Left forelimb (tissue), 1 donor: ENCODE measurements around the gene NLK.
"Not testable (repeated sequence)": the region's sequence is repeated elsewhere in the genome, so short reads cannot be mapped to it uniquely, and the experiment has no call there.

Experiments
- DNase-seq: peaks from one replicate; pipeline ENCODE4 v3.0.0-alpha.2; 2018; ENCODE audit warnings: low spot score

The NLK gene

DNA sequence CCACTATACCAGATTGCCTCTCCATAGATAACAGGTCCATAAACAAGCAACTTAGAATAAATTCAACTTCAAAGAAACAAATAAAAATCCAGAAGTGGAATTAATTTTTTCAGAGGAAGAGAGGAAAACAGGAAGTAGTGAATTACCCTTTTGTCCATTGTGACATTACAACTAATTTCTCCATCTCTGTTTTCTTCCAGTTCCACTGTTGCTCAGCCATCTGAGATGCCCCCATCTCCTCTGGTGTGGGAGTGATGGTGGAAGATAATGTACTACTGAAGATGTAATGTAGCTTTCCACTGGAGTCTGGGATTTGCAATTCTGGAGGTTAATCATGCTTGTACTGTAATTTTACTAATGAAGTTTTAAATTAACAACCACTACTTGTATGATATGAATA is 151.9 kb downstream of the NLK start:
- no peak for DNase-seq

DNA sequence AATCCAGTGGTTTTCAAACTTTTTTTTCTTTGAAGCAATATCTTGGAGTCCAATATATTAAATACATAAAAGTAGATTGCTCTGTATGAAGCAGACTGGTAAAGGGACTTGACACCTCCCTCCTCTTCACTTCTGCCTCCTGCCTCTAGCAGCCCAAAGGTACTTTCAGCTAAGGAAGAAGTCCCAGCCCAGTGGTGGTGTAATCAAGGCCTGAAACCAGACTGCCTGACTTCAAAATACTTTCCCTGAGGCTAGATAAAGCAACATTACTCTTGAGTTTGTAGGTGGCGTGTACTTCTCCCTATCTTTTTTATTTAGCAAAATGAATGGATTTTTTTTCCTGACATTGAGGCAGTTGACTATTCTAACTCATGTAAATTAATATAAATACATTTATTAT is 154.2 kb downstream of the NLK start:
- no peak for DNase-seq

- DNase-seq, result no peak
Observed at GRCh38 chr17:28199115-28199514, 156.6 kb downstream of the NLK start.

DNA sequence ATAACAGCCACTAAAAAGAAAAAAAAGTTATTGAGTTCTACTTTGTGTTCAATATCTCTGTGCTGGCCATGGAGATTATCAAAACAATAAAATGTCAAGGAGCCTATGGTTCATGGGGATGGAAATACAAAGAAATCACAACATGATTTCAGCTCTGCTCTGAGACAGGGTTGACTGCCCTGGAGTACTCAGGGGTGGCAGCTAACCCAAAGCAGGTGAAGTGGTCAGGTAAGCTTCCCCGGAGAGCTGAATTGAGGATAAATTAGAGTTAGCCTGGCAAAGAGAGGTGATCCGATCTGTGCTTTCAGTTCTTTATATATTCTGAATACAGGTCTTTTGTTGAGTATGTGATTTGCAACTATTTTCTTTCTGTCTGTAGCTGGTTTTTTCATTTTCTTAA is 157.3 kb downstream of the NLK start:
- DNase-seq, result no peak

GRCh38 chr17:28201315-28201714 is 158.8 kb downstream of the NLK start:
- DNase-seq, result no peak

DNA sequence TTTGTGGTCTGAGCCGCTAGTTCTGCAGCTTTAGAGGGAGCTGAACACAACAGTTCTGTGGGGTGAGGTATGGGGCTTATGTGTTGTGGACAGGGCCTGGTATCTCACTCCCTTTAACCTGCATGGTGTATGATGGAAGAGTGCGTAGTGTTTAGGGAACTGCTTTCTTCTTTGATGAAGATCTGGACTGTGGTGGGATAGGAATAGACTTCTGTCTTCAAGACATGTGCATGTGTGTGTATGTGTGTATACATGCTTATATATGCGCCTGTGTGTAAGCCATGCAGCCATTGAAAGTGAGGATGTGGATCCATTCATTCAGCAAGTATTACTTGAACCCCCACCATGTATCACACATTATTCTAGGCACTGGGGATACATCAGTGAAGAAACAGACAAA is 161.8 kb downstream of the NLK start:
- no peak for DNase-seq

DNA sequence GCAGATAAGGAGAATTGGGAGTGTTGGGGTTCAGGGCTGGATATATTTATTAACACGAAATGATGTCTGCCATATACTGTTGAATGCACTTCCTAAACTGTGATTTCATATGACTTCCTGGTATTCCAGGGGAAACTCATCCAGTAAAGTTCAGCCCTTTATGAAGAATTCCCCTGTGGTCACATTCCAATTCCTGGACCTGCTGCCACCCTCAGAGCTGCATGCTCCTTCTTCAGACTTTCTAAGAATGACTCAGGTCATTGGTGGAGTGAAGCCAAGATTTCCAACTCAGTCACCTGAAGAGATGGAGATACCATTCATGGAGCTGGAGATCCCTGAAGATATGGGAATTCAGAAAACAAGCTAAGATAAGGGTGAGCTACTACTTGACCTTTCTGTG is 162.3 kb downstream of the NLK start:
- no peak for DNase-seq

- DNase-seq, result no peak
Observed at GRCh38 chr17:28206292-28206691, 163.8 kb downstream of the NLK start.

GRCh38 chr17:28211811-28212210 is 169.3 kb downstream of the NLK start:
- DNase-seq, result no peak

GRCh38 chr17:28213578-28213977 is 171.1 kb downstream of the NLK start:
- DNase-seq, result not testable (repeated sequence)

GRCh38 chr17:28216052-28216451 is 173.6 kb downstream of the NLK start:
- no peak for DNase-seq

- no peak for DNase-seq
Observed at GRCh38 chr17:28216528-28216927, 174.1 kb downstream of the NLK start.

DNA sequence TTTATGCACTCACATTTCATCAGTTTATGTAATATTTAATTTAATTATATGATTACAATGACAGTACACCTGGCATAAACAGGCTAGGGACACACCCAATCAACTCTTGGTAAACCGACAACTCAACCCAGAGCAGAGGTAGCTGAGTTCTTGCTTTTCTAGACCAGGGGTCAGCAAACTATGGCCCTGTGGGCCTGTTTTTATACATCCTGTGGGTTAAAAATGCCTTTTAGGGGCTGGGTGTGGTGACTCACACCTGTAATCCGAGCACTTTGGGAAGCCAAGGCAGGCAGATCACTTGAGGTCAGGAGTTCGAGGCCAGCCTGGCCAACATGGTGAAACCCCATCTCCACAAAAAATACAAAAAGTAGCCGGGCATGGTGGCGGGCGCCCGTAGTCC is 177.3 kb downstream of the NLK start:
- no peak for DNase-seq

- DNase-seq, result no peak
Observed at GRCh38 chr17:28221751-28222414, 179.4 kb downstream of the NLK start.

DNA sequence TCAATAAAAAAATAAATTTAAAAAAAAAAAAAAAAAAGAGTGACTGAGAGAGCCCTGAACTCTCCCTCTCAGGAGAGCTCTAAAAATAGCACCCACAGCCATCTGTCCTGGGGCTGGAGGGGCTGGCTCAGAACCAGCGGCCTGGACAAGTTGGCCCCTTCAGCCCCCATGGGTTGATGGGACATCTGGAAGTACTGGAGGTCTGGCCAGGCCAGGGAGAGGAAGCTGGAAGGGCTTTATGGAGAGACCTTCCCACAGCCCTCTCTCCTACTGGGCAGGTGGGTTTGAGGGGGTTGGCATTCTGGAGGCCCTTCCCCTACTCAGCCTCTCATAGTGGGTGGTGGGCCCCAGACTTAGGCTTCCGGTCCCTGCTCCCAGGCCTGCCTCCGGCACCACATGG is 182.8 kb downstream of the NLK start:
- DNase-seq, result peak; percentile 51

DNA sequence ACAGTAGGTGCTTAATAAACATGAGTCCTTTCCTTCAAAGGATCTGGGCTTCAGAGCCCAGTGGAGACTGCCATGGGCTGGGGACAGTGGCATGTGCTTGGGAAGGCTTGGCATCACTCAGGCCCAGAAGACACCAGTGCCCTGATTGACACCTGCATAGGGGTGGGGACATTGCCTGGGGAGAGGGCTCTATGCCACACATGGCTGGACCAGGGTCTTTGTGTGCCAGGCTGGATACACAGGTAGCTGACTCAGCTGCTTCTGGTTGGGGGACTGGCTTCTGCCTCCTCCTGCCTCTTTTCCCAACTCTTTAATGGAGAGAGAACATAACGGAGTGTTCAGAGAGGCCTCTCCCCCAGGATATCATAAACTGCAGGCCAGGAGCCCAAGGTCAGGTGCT is 183.4 kb downstream of the NLK start:
- DNase-seq, result peak; percentile 60

DNA sequence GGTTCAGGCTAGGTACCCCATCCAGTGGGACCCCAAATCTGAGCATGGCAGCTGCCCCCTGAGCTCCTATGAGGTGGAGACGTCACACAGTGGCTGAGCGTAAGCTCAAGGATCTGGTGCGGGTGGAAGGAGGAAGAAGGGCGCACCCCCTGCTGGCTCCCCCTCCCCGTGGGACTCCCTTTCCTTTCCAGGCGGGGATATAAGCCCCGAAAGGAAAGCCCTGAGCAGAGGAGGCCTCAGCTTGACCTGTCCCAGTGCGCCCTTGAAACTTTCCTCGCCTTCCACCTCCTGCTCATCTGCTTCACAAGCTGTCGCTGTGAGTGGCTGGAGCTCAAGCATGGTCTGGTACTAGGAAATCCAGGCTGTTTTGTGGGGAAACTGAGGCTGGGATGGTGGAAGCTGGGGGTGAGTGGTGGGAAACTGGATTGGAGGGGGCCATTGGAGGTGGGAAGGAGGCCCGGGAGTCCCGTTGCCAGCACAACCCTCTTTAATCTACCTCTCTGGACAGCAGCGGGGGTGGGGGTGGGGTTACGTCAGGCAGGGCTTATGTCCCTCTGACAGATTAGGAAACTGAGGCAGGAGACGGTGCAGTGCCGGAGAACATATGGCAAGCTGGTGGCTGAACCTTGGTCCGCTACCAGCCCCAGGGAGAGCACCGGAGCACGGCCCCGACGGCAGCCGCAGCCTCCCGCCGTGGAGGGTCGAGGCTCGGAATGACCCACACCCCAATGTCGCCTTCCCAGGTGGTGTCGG is 184.3 kb downstream of the NLK start:
- peak; percentile 51 for DNase-seq

- peak; percentile 62 for DNase-seq
Observed at GRCh38 chr17:28227316-28228108, 185.0 kb downstream of the NLK start.

- DNase-seq, result peak; percentile 50
Observed at GRCh38 chr17:28228109-28228840, 185.8 kb downstream of the NLK start.

GRCh38 chr17:28228986-28229729 is 186.7 kb downstream of the NLK start:
- DNase-seq, result peak; percentile 47

DNA sequence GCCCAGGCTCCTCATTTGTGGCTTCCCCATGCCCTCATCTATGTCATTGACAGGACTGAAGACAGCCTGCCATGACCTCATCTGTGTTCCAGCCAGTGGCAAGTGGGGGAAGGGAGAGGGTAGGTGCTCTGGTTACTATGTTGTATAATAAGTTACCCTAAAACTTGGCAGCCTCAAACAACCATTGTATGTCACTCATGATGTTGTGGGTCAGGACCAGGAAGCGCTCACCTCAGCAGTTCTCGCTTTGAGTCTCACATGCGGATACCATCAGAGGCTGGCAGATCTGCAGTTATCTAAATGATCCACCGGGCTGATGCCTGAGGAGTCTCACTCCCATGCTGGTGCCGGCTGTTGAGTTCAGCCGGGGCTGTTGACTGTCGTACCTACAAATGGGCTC is 187.5 kb downstream of the NLK start:
- DNase-seq, result peak; percentile 33

- not testable (repeated sequence) for DNase-seq
Observed at GRCh38 chr17:28230607-28231006, 188.1 kb downstream of the NLK start.
